Glutamatergic neuron (in vitro differentiated cells): Measurements from ENCODE around the gene ZNF750. TPM values are rescaled to one million over a fixed set of nuclear protein-coding genes. Genes with fewer than 3 reads are reported as not detected.

Source experiments
- DNase-seq: peaks from one replicate; pipeline ENCODE4 v3.0.0; 2022
- H3K27ac Mint-ChIP-seq: one replicate; pipeline ENCODE4 v1.8.0; 2020; ENCODE audit warnings: mild to moderate bottlenecking, mixed read lengths, inconsistent platforms; ENCODE audit not compliant: unreplicated experiment
- H3K27me3 Mint-ChIP-seq: one replicate; pipeline ENCODE4 v1.8.0; 2020; ENCODE audit warnings: mild to moderate bottlenecking, moderate library complexity, mixed read lengths, inconsistent platforms; ENCODE audit not compliant: unreplicated experiment
- H3K36me3 Mint-ChIP-seq: one replicate; pipeline ENCODE4 v1.8.0; 2020; ENCODE audit warnings: mild to moderate bottlenecking, mixed read lengths, inconsistent platforms; ENCODE audit not compliant: unreplicated experiment
- H3K4me1 Mint-ChIP-seq: one replicate; pipeline ENCODE4 v1.8.0; 2020; ENCODE audit warnings: mild to moderate bottlenecking, low read depth, mixed read lengths, inconsistent platforms; ENCODE audit not compliant: unreplicated experiment
- H3K4me3 Mint-ChIP-seq: one replicate; pipeline ENCODE4 v1.8.0; 2020; ENCODE audit warnings: mild to moderate bottlenecking, mixed read lengths, inconsistent platforms; ENCODE audit not compliant: unreplicated experiment
- H3K9me3 Mint-ChIP-seq: one replicate; pipeline ENCODE4 v1.8.0; 2020; ENCODE audit warnings: mild to moderate bottlenecking, moderate library complexity, mixed read lengths, inconsistent platforms; ENCODE audit not compliant: unreplicated experiment
- CTCF ChIP-seq: fragments of 200-600 bp; sonication (generic); IDR thresholded peaks from one replicate; pipeline ENCODE4 v1.5.0; 2021; ENCODE audit not compliant: partially characterized antibody, unreplicated experiment
- total RNA-seq: library from RNA; stranded (reverse); fragmentation: NEBNext Ultra II Directional; extraction: Animal tissue kit (Norgen Biotek cat#: 25700); gene quantifications from one replicate; pipeline ENCODE4 v1.2.1, GENCODE V29; 2021; ENCODE audit not compliant: unreplicated experiment

Gene ZNF750
- total RNA-seq, 1 donor from 2014 or later = 1.4 TPM

GRCh38 chr17:82793974-82794630 is 45.7 kb downstream of the ZNF750 start:
- peaks cover 5% of the 10 kb centered on the region for H3K4me1 Mint-ChIP-seq
- DNase-seq = no peak
- no peak overlapping the region for H3K4me3 Mint-ChIP-seq
- TF ChIP-seq CTCF = no peak
- H3K27ac Mint-ChIP-seq = no peak overlapping the region
- peaks cover 8% of the 10 kb centered on the region for H3K27me3 Mint-ChIP-seq
- H3K9me3 Mint-ChIP-seq = peaks cover 4% of the 10 kb centered on the region
- H3K36me3 Mint-ChIP-seq = no peaks in the 10 kb centered on the region

- H3K27ac Mint-ChIP-seq = no peak overlapping the region
These were observed 48.3 kb downstream of the ZNF750 start for GRCh38 chr17:82791532-82791931.

DNA sequence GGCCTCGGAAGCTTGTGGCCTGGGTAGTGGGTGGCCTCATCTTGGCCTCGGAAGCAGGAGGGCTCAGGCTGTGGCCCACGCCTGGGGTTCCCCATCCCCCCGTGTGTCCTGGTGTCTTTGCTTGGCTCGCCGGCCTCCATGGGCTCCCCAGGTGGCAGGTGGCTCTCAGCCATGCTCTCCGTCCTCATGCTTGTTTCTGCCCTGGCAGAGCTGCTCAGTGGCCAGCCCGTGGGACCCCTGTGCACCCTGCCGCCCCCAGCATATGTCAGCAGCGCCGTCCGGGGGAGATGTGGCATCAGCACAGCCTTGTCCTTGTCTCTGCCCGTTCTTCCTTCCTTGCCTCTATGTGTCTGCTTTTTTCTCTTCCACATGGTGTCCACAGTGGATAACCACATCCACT is 49.4 kb downstream of the ZNF750 start:
- H3K4me3 Mint-ChIP-seq = no peak overlapping the region
- H3K27ac Mint-ChIP-seq = no peak overlapping the region
- no peak for TF ChIP-seq CTCF

More at GRCh38 chr17:82791532-82791931, 48.3 kb downstream of the ZNF750 start:
- TF ChIP-seq CTCF = no peak
- Mint-ChIP-seq H3K4me1 (peaks cover 9% of the 10 kb centered on the region), H3K4me3 (no peak overlapping the region), H3K27me3 (peaks cover 8% of the 10 kb centered on the region), H3K36me3 (no peaks in the 10 kb centered on the region), H3K9me3 (peaks cover 4% of the 10 kb centered on the region)
- no peak for DNase-seq

GRCh38 chr17:82789806-82790205 is 50.0 kb downstream of the ZNF750 start:
- Mint-ChIP-seq H3K36me3 (no peaks in the 10 kb centered on the region), H3K27me3 (peaks cover 6% of the 10 kb centered on the region), H3K27ac (no peak overlapping the region), H3K9me3 (peaks cover 4% of the 10 kb centered on the region), H3K4me1 (peaks cover 9% of the 10 kb centered on the region), H3K4me3 (no peak overlapping the region)
- TF ChIP-seq CTCF = no peak
- no peak for DNase-seq

More for the DNA sequence above, 49.4 kb downstream of the ZNF750 start:
- H3K9me3 Mint-ChIP-seq = peaks cover 4% of the 10 kb centered on the region
- peaks cover 9% of the 10 kb centered on the region for H3K4me1 Mint-ChIP-seq
- H3K36me3 Mint-ChIP-seq = no peaks in the 10 kb centered on the region
- no peak for DNase-seq
- H3K27me3 Mint-ChIP-seq = peaks cover 6% of the 10 kb centered on the region

GRCh38 chr17:82789051-82789592 is 50.7 kb downstream of the ZNF750 start:
- Mint-ChIP-seq H3K9me3 (peaks cover 4% of the 10 kb centered on the region), H3K27me3 (peaks cover 6% of the 10 kb centered on the region), H3K4me3 (no peak overlapping the region), H3K27ac (no peak overlapping the region), H3K4me1 (peaks cover 9% of the 10 kb centered on the region), H3K36me3 (no peaks in the 10 kb centered on the region)
- TF ChIP-seq CTCF = no peak
- no peak for DNase-seq
